HEK293T (cell line): Measurements from ENCODE around the gene LSMEM2.

Experiments used
- CTCF ChIA-PET: fragments of 350-600 bp; formaldehyde crosslinking; extraction: SDS; loops from one replicate; lab custom pipeline; 2021; ENCODE audit warnings: antibody characterized with exemption, inconsistent platforms; lab: Yijun Ruan, JAX
- POLR2A ChIA-PET: fragments of 350-600 bp; formaldehyde crosslinking; extraction: SDS; loops from one replicate; lab custom pipeline; 2020; ENCODE audit warnings: antibody characterized with exemption, inconsistent platforms; lab: Yijun Ruan, JAX
- DNase-seq: peaks from one replicate; pipeline ENCODE4 v3.0.0; 2012; ENCODE audit warnings: mixed read lengths; ENCODE audit errors: extremely low spot score
- ARNT ChIP-seq: fragments of 450-650 bp; IDR thresholded peaks from 2 replicates; pipeline ENCODE4 v1.6.1; 2017; ENCODE audit warnings: mild to moderate bottlenecking
- BHLHE40 ChIP-seq: fragments of 450-650 bp; IDR thresholded peaks from 2 replicates; pipeline ENCODE4 v1.6.1; 2016; ENCODE audit warnings: mild to moderate bottlenecking, moderate library complexity, borderline replicate concordance
- CTBP1 ChIP-seq: fragments of 450-650 bp; IDR thresholded peaks from 2 replicates; pipeline ENCODE4 v1.6.1; 2016; ENCODE audit warnings: borderline replicate concordance
- ELF4 ChIP-seq: fragments of 450-650 bp; IDR thresholded peaks from 2 replicates; pipeline ENCODE4 v1.6.1; 2017; ENCODE audit warnings: antibody characterized with exemption
- FOXA1 ChIP-seq: fragments of 450-650 bp; IDR thresholded peaks from 2 replicates; pipeline ENCODE4 v1.6.1; 2016; ENCODE audit warnings: mild to moderate bottlenecking
- FOXK2 ChIP-seq: fragments of 450-650 bp; IDR thresholded peaks from 2 replicates; pipeline ENCODE4 v1.6.1; 2016; ENCODE audit warnings: mild to moderate bottlenecking
- FOXM1 ChIP-seq: fragments of 450-650 bp; IDR thresholded peaks from 2 replicates; pipeline ENCODE4 v1.6.1; 2017; ENCODE audit warnings: mild to moderate bottlenecking, borderline replicate concordance
- HDGF ChIP-seq: fragments of 450-650 bp; IDR thresholded peaks from 2 replicates; pipeline ENCODE4 v1.6.1; 2017; ENCODE audit warnings: antibody characterized with exemption, borderline replicate concordance
- L3MBTL2 ChIP-seq: fragments of 450-650 bp; conservative IDR thresholded peaks from 2 replicates; pipeline ENCODE4 v1.6.1; 2016; ENCODE audit warnings: mild to moderate bottlenecking
- LEF1 ChIP-seq: fragments of 450-650 bp; IDR thresholded peaks from 2 replicates; pipeline ENCODE4 v1.6.1; 2017; ENCODE audit warnings: mild to moderate bottlenecking, borderline replicate concordance
- NFRKB ChIP-seq: fragments of 450-650 bp; IDR thresholded peaks from 2 replicates; pipeline ENCODE4 v1.6.1; 2016; ENCODE audit warnings: mild to moderate bottlenecking, moderate library complexity
- PKNOX1 ChIP-seq: fragments of 450-650 bp; IDR thresholded peaks from 2 replicates; pipeline ENCODE4 v1.6.1; 2016
- SP1 ChIP-seq: fragments of 450-650 bp; IDR thresholded peaks from 2 replicates; pipeline ENCODE4 v1.6.1; 2017
- SUZ12 ChIP-seq: fragments of 450-650 bp; IDR thresholded peaks from 2 replicates; pipeline ENCODE4 v1.6.1; 2016; ENCODE audit warnings: mild to moderate bottlenecking
- TARDBP ChIP-seq: fragments of 450-650 bp; IDR thresholded peaks from 2 replicates; pipeline ENCODE4 v1.6.1; 2016
- ZNF384 ChIP-seq: fragments of 450-650 bp; IDR thresholded peaks from 2 replicates; pipeline ENCODE4 v1.6.1; 2016

The LSMEM2 gene

DNA sequence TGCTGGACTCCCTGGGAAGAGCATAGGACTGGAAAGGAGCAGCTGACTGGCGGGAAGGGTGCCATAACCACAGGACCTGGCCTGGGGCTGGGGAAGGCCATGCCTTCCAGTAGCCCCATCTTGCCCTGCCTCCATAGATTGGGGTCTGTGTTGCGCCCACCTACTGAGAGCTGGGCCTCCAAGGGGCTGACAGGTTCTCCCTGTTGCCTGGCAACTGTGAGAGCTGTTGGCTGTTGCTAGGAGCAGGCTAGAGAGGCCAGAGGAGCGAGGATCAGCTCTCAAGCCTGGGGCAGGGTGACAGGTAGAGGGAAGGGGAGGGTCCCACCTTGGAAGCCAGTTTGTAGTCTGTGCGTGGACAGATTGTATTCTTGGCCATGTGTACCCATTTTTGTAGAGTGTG lies 45.7 kb upstream of the LSMEM2 start:
- DNase-seq = no peak
- CTCF ChIA-PET = interaction anchor here (0.6 to 1.1 kb wide), 5 partner anchors 13 to 295 kb away, joined by 3 to 7 read pairs (median 4); no protein-coding TSS in a partner anchor
- TF ChIP-seq ARNT (no peak), CTBP1 (no peak), BHLHE40 (no peak)
- POLR2A ChIA-PET = interaction anchor here (0.8 to 1.2 kb wide), 2 partner anchors 13 to 22 kb away, joined by 3 to 4 read pairs; no protein-coding TSS in a partner anchor

DNA sequence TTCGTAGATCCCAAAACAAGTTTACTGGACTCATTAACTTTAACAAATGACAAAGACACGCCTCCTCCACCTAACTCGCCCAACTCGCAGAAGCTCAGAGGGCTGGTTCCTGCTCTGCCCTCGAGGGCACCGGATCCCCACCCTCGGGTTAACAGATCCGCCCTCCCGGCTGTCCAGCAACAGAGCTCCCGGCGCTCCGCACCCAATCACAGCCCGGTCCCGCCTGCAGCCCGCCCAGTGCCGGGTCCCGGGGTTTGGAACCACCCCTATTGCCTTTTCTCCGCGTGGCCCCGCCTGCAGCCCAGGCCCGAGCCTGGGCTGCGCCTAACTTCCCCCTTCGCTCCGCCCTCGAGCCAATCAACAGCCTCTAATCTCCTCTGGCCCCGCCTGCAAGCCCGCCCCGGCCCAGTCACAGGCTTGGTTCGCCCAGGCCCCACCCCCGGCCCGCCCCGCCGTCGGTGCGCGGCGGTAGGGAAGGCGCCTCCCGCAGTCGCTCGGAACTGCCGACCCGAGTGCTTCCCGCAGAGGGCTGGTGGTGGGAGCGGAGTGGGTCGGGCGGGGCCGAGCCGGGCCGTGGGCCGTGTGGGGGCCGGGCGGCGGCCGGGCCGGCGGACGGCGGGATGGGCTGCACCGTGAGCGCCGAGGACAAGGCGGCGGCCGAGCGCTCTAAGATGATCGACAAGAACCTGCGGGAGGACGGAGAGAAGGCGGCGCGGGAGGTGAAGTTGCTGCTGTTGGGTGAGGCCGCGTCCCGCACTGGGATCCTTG lies 43.0 kb upstream of the LSMEM2 start, which contains the start of gene GNAI2:
Gene GNAI2, plus strand, starts transcription at position 489 of the 768 bp plus-strand sequence. Its CDS starts 132 bp downstream, at position 621.
- CTCF ChIA-PET = interaction anchor here (0.6 to 1.6 kb wide), 5 partner anchors 9 to 88 kb away, joined by 3 to 16 read pairs (median 4); no protein-coding TSS in a partner anchor
- POLR2A ChIA-PET = interaction anchor here (0.6 to 2.7 kb wide), 16 partner anchors 8 to 101 kb away, joined by 3 to 13 read pairs (median 4); partner anchors contain the start of genes GNAT1 and TUSC2
- DNase-seq = peak; percentile 98
- TF ChIP-seq NFRKB (no peak), HDGF (no peak), FOXM1 (no peak), SP1 (no peak), TARDBP (no peak), BHLHE40 (no peak), FOXA1 (no peak), ELF4 (no peak), PKNOX1 (no peak), ARNT (no peak), FOXK2 (no peak), LEF1 (no peak), L3MBTL2 (no peak), ZNF384 (no peak), SUZ12 (no peak), CTBP1 (no peak)

DNA sequence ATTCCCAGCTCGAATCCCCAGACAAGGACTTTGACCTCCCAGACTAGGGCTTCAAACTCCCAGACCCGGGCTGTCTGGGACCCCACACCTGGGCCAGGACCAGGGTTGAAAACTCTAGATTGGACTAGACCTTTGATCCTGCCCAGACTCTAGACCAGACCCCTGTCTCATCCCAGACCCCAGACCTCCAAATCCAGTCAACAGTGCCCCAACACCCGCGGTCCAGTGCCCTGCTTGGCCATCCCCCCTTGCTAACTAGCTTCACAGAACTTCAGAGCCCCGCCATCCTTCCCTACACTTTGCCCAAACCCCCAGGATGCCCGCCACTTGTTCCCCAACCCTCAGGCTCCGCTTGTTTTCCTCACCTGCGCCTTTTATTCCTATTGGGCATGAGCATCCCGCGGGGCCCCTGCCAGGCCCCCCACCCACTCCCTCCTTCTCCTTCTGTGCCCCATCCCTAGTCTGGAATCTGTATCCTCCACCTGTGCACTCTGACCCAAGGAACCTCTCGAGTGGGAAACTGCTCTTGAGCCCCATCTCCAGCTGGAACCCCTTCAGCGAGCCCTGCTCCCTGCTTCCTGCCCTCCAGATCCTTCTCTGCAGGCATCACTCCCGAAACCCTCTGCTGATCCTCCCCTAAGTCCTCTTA lies 42.3 kb upstream of the LSMEM2 start:
- ChIA-PET POLR2A (interaction anchor here (0.9 to 2.7 kb wide), 3 partner anchors 10 to 33 kb away, joined by 3 to 13 read pairs (median 9); no protein-coding TSS in a partner anchor), CTCF (interaction anchor here (1.6 kb wide), 1 partner anchor 10 kb away, joined by 16 read pairs; no protein-coding TSS in a partner anchor)
- no peak for DNase-seq
- TF ChIP-seq NFRKB = no peak
- no peak for TF ChIP-seq LEF1
- TF ChIP-seq BHLHE40 = no peak
- no peak for TF ChIP-seq HDGF
- TF ChIP-seq PKNOX1 = no peak
- no peak for TF ChIP-seq SUZ12
- no peak for TF ChIP-seq TARDBP
- no peak for TF ChIP-seq ZNF384
- TF ChIP-seq ELF4 = no peak
- TF ChIP-seq FOXA1 = no peak
- TF ChIP-seq SP1 = no peak
- TF ChIP-seq L3MBTL2 = no peak
- TF ChIP-seq CTBP1 = no peak
- TF ChIP-seq FOXK2 = no peak
- TF ChIP-seq ARNT = no peak

DNA sequence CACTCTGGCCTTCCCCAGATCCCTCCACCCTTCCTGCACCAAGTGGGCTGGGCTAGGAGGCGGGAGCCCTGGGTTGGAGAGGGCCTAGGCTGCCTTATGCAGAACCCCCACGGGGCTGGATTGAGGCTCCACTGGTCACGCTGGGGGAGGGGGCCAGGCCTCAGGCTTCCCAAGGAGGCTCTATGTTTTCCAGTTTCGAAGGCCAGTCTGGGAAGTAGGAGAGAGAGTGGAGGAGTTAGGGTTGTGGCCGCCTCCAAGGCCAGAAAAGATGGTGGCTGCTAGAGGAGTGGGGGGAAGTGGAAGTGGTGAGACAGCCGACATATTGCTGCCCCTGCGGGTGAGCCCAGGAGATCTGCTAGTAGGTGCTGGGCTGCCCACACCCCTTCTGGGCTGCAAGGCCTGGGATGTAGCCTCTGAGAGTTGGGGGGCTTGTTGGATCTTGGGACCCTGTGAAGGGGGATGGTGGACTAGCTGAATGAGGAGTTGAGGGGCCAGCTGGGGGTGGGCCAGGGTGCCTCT lies 41.7 kb upstream of the LSMEM2 start:
- CTCF ChIA-PET = interaction anchor here (1.2 to 1.6 kb wide), 2 partner anchors 9 to 11 kb away, joined by 3 to 7 read pairs; no protein-coding TSS in a partner anchor
- POLR2A ChIA-PET = interaction anchor here (1.1 to 2.7 kb wide), 2 partner anchors 9 to 23 kb away, joined by 3 to 13 read pairs; no protein-coding TSS in a partner anchor
- peak; percentile 21 for DNase-seq
- no peak for TF ChIP-seq LEF1

DNA sequence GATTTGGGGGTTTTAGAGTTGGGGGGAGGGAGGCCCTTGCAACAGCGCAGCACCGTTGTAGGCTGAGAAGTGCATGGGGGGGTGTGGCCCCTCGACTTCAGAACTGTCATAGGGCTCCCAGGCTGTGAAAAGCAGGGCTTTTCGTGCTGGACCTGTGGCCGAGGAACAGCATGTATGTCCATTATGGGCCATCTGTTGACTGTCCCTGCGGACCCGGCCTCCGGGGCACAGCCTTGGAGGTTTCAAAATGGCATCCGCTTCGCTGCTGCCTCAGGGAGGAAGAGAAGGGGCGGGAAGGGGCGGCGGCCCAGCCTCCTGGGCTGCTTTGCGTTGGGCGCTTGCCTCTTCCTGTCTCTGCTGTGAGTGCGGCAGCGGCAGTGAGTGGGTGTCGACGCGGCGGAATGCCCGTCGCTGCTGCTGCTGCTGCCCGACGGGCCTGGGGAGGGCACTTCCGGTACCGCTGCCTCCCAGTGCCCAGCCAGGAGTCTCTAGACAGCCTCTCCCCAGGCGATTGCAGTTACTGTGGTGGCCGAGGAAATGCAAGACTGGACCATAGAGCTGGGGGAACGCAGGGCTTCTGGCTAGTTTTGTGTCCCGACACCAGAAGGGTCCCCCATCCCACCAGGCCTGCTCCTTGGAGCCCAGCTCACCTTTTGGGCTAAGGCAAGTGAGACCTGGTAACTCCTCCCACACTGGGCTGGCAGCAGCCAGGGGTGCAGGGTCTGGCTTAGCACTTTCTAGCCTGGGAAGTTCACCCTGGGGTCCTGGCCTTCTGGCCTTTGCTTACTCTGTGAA lies 40.9 kb upstream of the LSMEM2 start:
- POLR2A ChIA-PET = interaction anchor here (1.1 to 2.7 kb wide), 2 partner anchors 9 to 22 kb away, joined by 3 to 13 read pairs; no protein-coding TSS in a partner anchor
- DNase-seq = no peak
- CTCF ChIA-PET = interaction anchor here (0.9 to 1.6 kb wide), 4 partner anchors 9 to 21 kb away, joined by 3 to 7 read pairs (median 3); no protein-coding TSS in a partner anchor
- TF ChIP-seq FOXK2 (no peak), LEF1 (no peak), L3MBTL2 (no peak), ELF4 (no peak), BHLHE40 (no peak), SP1 (no peak), HDGF (no peak), NFRKB (no peak), TARDBP (no peak), ZNF384 (no peak), PKNOX1 (no peak), CTBP1 (no peak), FOXA1 (no peak), SUZ12 (no peak), FOXM1 (no peak)
